HS-5 (cell line): ENCODE measurements around the gene ZNF74.

Source experiments
- DNase-seq: peaks from one replicate; pipeline ENCODE4 v3.0.0-alpha.2; 2012; ENCODE audit warnings: low read depth

The ZNF74 gene

GRCh38 chr22:20433191-20433590 is 39.2 kb downstream of the ZNF74 start:
- no peak for DNase-seq

- no peak for DNase-seq
These were observed 39.8 kb downstream of the ZNF74 start for GRCh38 chr22:20433686-20434241.

GRCh38 chr22:20434264-20434751 is 40.4 kb downstream of the ZNF74 start:
- DNase-seq = no peak

GRCh38 chr22:20434773-20435172 is 40.8 kb downstream of the ZNF74 start:
- DNase-seq = no peak

GRCh38 chr22:20435436-20436306 is 41.7 kb downstream of the ZNF74 start:
- DNase-seq = no peak

GRCh38 chr22:20436307-20436767 is 42.4 kb downstream of the ZNF74 start:
- DNase-seq = no peak

GRCh38 chr22:20436768-20437612 is 43.0 kb downstream of the ZNF74 start:
- peak; percentile 13 for DNase-seq

- no peak for DNase-seq
These were observed 43.9 kb downstream of the ZNF74 start, which contains the start of gene SCARF2 for GRCh38 chr22:20437613-20438426. Gene SCARF2, minus strand, starts transcription at chr22:20437825. Its CDS starts 71 bp downstream, at chr22:20437754.

- no peak for DNase-seq
These were observed 44.4 kb downstream of the ZNF74 start for GRCh38 chr22:20438427-20438677.

GRCh38 chr22:20438678-20439492 is 44.9 kb downstream of the ZNF74 start:
- DNase-seq = no peak

GRCh38 chr22:20439556-20439927 is 45.6 kb downstream of the ZNF74 start:
- DNase-seq = no peak

GRCh38 chr22:20439928-20440575 is 46.1 kb downstream of the ZNF74 start:
- DNase-seq = no peak

- no peak for DNase-seq
These were observed 47.0 kb downstream of the ZNF74 start for GRCh38 chr22:20440637-20441591.

- DNase-seq = no peak
These were observed 47.9 kb downstream of the ZNF74 start for GRCh38 chr22:20441631-20442484.

- no peak for DNase-seq
These were observed 48.7 kb downstream of the ZNF74 start for GRCh38 chr22:20442485-20443284.

- DNase-seq = no peak
These were observed 50.4 kb downstream of the ZNF74 start for GRCh38 chr22:20444325-20444724.

GRCh38 chr22:20446383-20446970 is 52.5 kb downstream of the ZNF74 start:
- no peak for DNase-seq
